Subcutaneous adipose tissue (tissue), 4 donors: ENCODE measurements around the gene TMED1. TPM values are rescaled to one million over a fixed set of nuclear protein-coding genes. Genes with fewer than 3 reads are reported as not detected.

Experiments
- CTCF ChIP-seq: fragments of 450-650 bp; IDR thresholded peaks from one replicate; pipeline ENCODE4 v1.5.1; 2016; ENCODE audit warnings: low read depth, mild to moderate bottlenecking, control low read depth, antibody characterized with exemption, moderate library complexity
- total RNA-seq, 4 donors: library from RNA; depleted of rRNA; stranded (reverse); fragments of >200 nt; gene quantifications; one replicate each; pipeline ENCODE4 v1.1.0, GENCODE V29; 2016

The TMED1 gene
- 10 to 100 TPM; 10.3 to 53.1 (median 34.4) TPM for total RNA-seq

- no peak for TF ChIP-seq CTCF
Measured at GRCh38 chr19:10835754-10836478, at the start of gene TMED1. TSS of gene TMED1 (minus strand) at chr19:10836212. CDS start at chr19:10836191, 21 bp downstream.

GRCh38 chr19:10885201-10886169 lies 49.5 kb upstream of the TMED1 start:
- TF ChIP-seq CTCF = no peak

GRCh38 chr19:10884274-10884673 lies 48.3 kb upstream of the TMED1 start:
- no peak for TF ChIP-seq CTCF

- no peak for TF ChIP-seq CTCF
Measured at GRCh38 chr19:10882108-10882457, 46.1 kb upstream of the TMED1 start.

- TF ChIP-seq CTCF = no peak
Measured at GRCh38 chr19:10881403-10882107, 45.5 kb upstream of the TMED1 start.

- TF ChIP-seq CTCF = no peak
Measured at GRCh38 chr19:10878253-10878652, 42.2 kb upstream of the TMED1 start.
